GM21825 (cell line): ENCODE data around the gene POP4.
A peak's percentile ranks its signal among the peaks of the same experiment; 100 is the strongest.
"Not testable (repeated sequence)": the region's sequence is repeated elsewhere in the genome, so short reads cannot be mapped to it uniquely, and the experiment has no call there.

Experiments
- ATAC-seq: cut with Tn5 transposase; IDR thresholded peaks from one replicate; pipeline ENCODE4 v1.9.1; 2021; ENCODE audit warnings: mild to moderate bottlenecking, moderate library complexity; ENCODE audit not compliant: unreplicated experiment

POP4 gene

DNA sequence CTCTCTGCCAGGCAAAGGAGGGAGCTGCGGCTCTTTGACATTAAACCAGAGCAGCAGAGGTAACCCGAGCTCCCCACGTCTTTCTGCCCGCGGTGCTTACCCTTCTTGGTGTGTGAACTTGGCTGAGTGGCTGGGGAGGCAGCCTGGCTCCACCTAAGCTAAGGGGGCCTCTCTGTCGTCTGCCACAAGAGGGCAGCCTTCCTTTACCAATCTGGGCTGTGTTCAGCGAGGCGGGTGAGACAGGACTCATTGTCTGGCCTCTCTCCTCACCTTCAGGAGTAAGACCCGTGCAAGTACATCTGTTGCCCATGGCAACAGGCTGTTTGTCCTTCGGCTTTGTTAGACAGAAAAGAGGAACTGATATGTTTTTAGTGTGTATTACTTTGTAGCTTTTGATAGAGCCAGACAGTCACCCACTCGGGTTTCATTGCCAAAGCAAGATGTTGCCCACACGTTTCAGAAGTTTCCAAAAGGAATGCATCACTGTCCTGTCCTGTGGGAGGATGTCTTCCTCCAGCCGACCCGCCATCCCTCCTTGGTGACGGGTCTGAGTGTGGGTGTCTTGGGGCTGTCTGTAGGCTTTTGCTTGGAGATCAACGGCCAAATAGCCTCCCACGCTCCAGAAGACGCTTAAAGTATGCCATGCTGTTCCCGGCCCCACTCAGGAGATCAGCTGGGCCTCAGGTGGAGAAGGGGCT, 4.6 kb downstream of the POP4 start:
- peak; percentile 51 for ATAC-seq

DNA sequence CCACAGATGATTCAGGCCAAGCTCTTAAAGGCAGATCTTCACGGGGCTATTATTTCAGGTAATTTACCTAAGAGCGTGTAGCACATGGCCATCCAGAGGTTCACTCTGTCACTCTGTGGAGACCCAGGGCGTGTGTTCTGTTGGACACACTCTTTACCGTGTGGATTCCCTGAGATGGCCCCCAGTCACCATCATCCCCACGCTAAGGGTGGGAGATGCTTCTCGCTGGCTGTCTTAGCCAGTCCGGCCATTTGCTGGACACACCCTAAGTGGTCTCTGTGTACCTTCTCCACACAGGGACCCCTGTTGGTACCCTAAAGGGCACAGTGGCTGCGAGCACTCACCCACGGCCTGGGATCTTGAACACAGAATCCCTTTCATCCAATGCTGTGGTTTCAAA, 6.0 kb downstream of the POP4 start:
- no peak for ATAC-seq

- no peak for ATAC-seq
These were observed 6.9 kb downstream of the POP4 start for GRCh38 chr19:29612801-29613595.

DNA sequence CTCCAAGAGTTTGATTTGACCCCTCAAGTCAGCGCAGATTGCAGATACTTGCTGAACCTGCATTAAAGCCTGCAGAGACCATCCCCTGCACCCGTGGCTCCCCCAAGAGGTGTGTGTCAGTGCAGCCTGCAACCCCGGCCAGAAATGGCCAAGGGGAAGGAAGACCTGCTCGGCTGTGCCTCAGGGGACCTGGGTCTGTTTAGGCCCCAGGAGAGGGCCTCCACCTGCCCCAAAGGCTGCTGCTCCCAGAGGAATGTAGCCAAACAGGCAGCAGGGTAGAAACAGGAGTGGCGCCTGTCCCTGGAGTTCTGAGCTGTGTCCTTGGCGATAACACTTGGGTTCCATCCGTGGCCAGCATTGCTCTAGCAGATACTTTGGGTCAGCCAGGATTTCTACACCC, 8.0 kb downstream of the POP4 start:
- no peak for ATAC-seq

GRCh38 chr19:29614780-29615179, 8.7 kb downstream of the POP4 start:
- no peak for ATAC-seq

GRCh38 chr19:29615891-29616425, 9.9 kb downstream of the POP4 start:
- no peak for ATAC-seq

DNA sequence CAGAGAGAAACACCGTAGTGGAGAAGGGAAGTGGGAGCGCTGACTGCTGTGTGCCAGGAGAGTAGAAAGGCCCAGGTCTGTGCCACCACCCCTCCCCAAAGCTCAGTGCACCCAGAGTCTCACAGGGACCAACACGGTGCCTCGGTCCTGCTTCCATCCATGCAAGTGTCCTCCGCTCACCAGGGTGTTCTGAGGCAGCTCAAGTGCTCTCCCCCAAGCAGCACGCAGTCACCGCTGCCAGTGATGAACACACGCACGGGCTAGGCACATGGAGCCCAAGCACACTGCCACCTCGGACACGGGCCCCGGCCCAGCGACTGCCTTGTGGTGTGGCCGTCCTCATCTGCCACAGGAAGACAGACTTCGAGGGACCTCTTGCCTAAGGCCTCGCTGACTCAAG, 10.5 kb downstream of the POP4 start:
- ATAC-seq, result no peak

GRCh38 chr19:29617366-29618266, 11.5 kb downstream of the POP4 start:
- no peak for ATAC-seq

DNA sequence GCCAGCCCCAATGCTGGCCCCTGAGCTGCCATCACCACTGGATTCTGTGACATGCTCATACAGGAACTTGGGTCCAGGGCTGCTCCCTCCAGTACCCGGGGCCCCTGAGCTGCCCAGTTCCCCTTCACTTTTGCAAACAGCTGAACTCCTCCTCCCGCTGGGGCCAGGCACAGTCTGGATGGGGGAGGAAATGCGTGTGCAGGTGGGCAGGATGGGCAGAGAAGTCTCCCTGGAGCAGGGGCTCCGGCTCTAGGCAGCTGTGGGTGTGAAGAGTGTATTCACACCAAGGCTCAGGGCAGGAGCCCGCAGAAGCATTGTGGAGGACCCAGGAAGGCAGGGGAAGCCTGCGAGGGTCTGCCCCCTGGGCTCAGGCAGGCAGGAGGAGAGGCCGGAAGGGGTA, 12.4 kb downstream of the POP4 start:
- ATAC-seq, result no peak

DNA sequence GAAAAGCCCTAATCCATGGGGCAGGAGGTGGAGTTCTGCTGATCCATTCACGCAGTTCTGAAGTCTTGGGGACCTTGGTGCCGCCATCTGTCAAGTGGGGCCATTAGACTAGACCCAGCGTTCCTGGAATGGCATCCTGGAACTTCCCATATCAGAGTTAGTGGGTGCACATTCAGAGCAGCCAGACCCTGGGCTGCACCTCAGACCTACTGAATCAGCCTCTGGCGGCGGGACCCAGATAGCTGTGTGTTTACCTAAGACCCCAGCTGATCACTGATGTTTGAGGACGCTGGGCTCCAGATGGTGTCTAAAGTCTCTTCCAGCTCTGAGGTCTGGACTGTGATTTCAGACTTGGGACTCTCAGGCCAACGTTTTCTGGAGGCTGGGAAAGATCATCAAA, 12.8 kb downstream of the POP4 start:
- no peak for ATAC-seq

DNA sequence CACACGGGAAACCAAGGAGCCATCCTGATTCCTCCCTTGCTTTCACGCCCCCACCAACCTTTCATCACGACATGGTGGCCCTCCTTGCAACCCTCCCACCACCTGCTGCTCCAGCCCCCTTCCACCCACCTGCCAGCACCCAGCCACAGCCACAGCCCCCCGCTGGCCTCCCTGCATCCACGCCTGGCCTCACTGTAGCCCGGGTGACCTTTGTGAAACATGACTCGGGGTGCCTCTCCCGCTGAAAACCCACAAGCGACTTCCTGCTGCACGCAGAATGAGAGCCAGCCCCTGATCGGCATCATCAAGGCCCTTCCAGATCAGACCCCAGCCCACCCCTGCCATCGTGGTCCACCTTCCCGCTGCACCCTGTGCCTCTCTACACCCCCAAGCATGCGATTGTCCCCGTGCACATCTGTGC, 14.9 kb downstream of the POP4 start:
- no peak for ATAC-seq

- ATAC-seq, result no peak
These were observed 16.3 kb downstream of the POP4 start for GRCh38 chr19:29622166-29623070.

DNA sequence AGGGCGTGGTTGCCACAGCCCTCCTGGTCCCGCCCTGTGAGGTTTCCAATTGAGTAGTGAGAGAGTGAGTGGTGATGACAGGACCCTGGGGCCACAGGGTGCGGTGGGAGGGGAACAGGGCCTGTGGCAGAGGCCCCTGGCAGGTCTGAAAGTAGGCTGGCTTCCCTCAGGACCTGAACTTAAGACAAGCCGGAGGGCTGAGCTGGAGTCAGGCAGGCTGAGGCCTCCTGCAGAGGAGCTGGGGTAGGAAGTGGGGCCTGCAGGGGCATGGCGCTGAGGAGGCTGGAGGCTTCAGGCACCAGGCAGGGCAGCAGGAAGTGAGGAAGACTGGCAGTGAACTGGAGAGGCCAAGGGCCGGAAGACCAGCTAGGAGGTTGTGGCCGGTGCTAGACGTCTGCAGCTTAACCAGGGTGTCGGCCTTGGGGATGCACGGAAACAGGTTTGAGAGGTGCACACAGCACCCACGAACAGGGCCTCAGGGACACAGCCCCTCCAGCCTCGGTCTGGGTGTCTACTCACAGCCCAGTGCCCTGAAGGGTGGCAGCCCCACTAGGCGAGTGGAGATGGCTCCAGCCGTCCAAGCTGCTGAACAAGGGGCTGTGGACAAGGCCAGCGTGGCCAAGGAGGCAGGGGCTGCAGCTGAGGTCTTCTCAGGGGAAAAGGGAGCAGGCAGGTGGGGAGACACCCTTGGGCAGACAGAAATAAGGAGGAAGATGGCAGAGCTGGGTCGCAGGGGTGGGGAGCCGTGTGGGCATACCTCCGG, 17.8 kb downstream of the POP4 start:
- ATAC-seq, result no peak

DNA sequence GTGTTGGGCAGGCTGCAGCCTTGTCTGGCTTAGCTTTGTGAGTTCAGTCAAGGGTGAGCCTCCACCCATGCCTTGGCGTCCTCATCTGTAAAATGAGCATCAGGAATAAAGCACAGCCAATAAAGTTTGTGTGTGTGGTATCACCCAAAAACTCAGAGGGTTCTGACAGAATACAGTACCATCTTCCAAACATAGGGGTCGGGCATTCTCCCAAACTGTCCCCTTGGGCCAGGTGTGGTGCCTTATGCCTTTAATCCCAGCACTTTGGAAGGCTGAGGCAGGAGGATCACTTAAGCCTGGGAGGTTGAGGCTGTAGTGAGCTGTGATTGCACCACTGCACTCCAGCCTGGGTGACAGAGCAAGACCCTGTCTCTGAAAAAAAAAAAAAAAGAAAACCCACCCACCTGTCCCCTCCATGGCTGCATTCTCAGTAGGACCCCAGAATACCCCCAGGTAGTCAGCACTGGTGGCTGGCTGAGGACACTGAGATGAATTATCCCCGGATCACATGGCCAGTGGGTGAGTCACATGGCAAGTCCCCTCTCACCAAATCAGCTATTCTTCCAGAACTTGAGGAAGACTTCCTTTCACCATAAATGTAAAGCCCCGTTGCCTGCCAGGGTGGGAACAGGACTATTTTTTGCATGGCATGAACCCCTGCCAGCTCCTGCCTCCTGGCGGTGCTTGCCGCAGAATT, 18.6 kb downstream of the POP4 start:
- no peak for ATAC-seq

DNA sequence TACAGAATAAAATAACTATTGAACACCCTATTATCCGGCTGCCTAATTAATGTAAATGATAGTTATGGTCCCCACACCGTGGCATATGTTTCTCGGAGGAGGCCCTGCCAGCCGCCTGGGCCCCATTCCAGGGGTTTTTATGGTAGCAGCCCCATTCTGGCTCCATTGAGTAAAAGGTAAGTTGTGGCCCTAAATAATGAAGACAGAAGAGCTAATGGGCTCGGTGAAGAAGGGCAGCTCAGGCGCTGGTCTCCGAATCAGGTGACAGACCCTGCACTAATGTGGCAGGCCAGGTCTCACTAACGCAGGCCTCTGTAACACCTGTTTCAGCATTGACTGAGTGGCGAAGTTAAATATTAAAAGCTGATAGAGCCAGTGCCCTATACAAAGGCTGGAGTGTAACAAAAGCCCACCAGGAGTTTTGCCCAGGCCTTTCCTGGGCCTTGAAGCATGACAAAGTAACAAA, 19.1 kb downstream of the POP4 start:
- ATAC-seq, result no peak

DNA sequence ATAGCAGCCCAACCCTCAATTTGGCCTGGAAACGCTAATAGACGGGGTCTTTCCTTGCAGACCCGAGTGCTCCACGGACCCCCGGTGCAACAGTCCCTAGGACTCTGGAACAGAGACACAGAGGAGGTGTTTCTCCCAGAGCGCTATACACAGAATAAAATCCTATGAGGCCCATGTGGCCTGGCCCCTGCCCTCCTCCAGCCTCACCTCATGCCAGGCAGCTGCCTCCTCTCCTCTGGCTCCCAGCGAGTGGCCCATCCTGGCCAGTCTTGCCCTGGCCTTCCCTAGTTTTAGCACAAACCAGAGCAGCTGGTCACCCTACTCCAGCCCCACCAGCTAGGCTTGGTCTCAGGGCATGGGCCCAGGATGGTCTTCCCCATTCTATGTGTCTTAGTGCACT, 20.3 kb downstream of the POP4 start:
- ATAC-seq, result no peak

GRCh38 chr19:29626832-29627231, 20.7 kb downstream of the POP4 start:
- ATAC-seq, result not testable (repeated sequence)

- ATAC-seq, result no peak
These were observed 22.7 kb downstream of the POP4 start for GRCh38 chr19:29628661-29629385.
